Lower leg skin (tissue), 3 donors: ENCODE data around the gene NFKBIE.

ENCODE experiments used
- CTCF ChIP-seq, 3 donors: fragments of 450-650 bp; IDR thresholded peaks; one replicate each; pipeline ENCODE4 v1.5.1; 2016; ENCODE audit warnings: antibody characterized with exemption in 3 of 3, mild to moderate bottlenecking in 3 of 3, moderate library complexity in 2 of 3
- POLR2A ChIP-seq, 2 donors: fragments of 450-650 bp; IDR thresholded peaks; one replicate each; pipeline ENCODE4 v1.6.1; 2016 to 2017; ENCODE audit warnings: antibody characterized with exemption in 2 of 2, mild to moderate bottlenecking in 1 of 2, moderate library complexity in 1 of 2

- TF ChIP-seq CTCF (IDR thresholded peaks at IDR 0.05) (no peak), POLR2A (IDR thresholded peaks at IDR 0.05) (no peak)
These were observed 26.5 kb downstream of the NFKBIE start for GRCh38 chr6:44238687-44239350.
